ENCODE measurements around the gene OR51B6.

OR51B6 gene

DNA sequence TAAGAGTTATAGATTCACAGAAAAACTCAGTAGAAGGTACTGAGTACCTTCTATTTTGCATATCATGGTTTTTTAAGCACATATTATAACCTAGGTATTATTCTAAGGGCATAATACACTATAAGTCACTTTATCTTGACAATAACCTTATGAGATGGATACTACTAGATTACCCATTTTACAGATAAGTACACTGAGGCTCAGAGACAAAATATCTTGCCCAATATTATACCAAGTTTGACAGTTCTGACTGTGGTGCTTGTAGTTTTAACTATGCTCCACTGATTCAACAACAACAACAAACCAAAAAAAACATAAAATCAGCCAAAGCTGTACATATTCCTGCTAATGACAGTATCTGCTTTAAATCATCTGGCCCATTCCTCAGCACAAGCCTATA, 42.8 kb downstream of the OR51B6 start:
- no peak overlapping the region for H3K4me3 ChIP-seq (ENCODE audit: low read depth, low read length)
- no peak for DNase-seq (ENCODE audit: low read depth)
- TF ChIP-seq POLR2A (IDR thresholded peaks at IDR 0.05; ENCODE audit: extremely low read depth, insufficient read length) (no peak), MYC (IDR thresholded peaks at IDR 0.05; ENCODE audit: low read depth, low read length) (no peak)
- TF ChIP-seq, protein P1, sequence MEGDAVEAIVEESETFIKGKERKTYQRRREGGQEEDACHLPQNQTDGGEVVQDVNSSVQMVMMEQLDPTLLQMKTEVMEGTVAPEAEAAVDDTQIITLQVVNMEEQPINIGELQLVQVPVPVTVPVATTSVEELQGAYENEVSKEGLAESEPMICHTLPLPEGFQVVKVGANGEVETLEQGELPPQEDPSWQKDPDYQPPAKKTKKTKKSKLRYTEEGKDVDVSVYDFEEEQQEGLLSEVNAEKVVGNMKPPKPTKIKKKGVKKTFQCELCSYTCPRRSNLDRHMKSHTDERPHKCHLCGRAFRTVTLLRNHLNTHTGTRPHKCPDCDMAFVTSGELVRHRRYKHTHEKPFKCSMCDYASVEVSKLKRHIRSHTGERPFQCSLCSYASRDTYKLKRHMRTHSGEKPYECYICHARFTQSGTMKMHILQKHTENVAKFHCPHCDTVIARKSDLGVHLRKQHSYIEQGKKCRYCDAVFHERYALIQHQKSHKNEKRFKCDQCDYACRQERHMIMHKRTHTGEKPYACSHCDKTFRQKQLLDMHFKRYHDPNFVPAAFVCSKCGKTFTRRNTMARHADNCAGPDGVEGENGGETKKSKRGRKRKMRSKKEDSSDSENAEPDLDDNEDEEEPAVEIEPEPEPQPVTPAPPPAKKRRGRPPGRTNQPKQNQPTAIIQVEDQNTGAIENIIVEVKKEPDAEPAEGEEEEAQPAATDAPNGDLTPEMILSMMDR (IDR thresholded peaks at IDR 0.05; ENCODE audit: low read depth, low read length) = no peak

DNA sequence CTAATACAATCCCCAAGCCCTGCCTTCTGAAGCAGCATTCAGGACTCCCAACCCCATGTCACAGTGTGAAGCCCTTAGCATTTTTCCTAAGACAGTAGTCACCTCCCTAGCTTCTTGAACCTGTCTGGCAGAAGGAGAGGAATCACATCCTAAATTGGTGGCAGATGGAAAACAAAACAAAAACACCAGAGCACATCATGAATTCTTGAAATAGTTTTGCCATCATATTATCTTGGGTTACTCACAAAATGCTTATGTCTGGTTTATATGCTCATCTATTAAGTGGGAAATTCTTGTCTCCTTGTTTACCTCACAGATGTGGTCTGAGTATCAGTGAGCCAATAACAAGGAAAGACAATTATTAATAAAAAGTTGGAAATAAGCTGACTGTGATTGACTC, 47.6 kb downstream of the OR51B6 start:
- no peak for DNase-seq (ENCODE audit: low read depth)
- H3K4me3 ChIP-seq (ENCODE audit: low read depth, low read length) = no peak overlapping the region
- TF ChIP-seq, protein P1 (IDR thresholded peaks at IDR 0.05; ENCODE audit: low read depth, low read length) = no peak
- no peak for TF ChIP-seq MYC (IDR thresholded peaks at IDR 0.05; ENCODE audit: low read depth, low read length)
- TF ChIP-seq, protein P2, sequence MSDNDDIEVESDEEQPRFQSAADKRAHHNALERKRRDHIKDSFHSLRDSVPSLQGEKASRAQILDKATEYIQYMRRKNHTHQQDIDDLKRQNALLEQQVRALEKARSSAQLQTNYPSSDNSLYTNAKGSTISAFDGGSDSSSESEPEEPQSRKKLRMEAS (IDR thresholded peaks at IDR 0.05; ENCODE audit: low read depth, low read length) = no peak
- TF ChIP-seq POLR2A (IDR thresholded peaks at IDR 0.05; ENCODE audit: extremely low read depth, insufficient read length) = no peak
